Activated CD4-positive, alpha-beta T cell treated with anti-CD3 and anti-CD28 coated beads for 36 hours (primary cell): ENCODE results near the gene CCDC27. TPM values are rescaled to one million over a fixed set of nuclear protein-coding genes. Genes with fewer than 3 reads are reported as not detected.
"Not testable (repeated sequence)": the region's sequence is repeated elsewhere in the genome, so short reads cannot be mapped to it uniquely, and the experiment has no call there.

Experiments
- ATAC-seq: fragments of 200-7000 bp; cut with Tn5 transposase; one replicate; pipeline ENCODE4 v1.10.0; 2021; ENCODE audit warnings: mild to moderate bottlenecking, moderate library complexity
- CTCF ChIA-PET: fragments of 350-600 bp; sonication (Branson Sonifier 250); formaldehyde crosslinking; loops from one replicate; lab custom pipeline; 2021; ENCODE audit warnings: antibody characterized with exemption; lab: Charles Lee
- POLR2A ChIA-PET: fragments of 350-600 bp; sonication (Branson Sonifier 250); formaldehyde crosslinking; loops from one replicate; lab custom pipeline; 2021; ENCODE audit warnings: antibody characterized with exemption, inconsistent platforms; lab: Charles Lee
- DNase-seq: peaks from one replicate; pipeline ENCODE4 v3.0.0-alpha.2; 2020
- H3K27ac Mint-ChIP-seq: one replicate; pipeline ENCODE4 v1.8.0; 2021; ENCODE audit warnings: mixed read lengths
- H3K27me3 Mint-ChIP-seq: one replicate; pipeline ENCODE4 v1.8.0; 2021; ENCODE audit warnings: mixed read lengths
- H3K36me3 Mint-ChIP-seq: one replicate; pipeline ENCODE4 v1.8.0; 2021; ENCODE audit warnings: low read depth, mixed read lengths
- H3K4me1 Mint-ChIP-seq: one replicate; pipeline ENCODE4 v1.8.0; 2021; ENCODE audit warnings: mixed read lengths
- H3K4me3 Mint-ChIP-seq: one replicate; pipeline ENCODE4 v1.8.0; 2021; ENCODE audit warnings: mild to moderate bottlenecking, moderate library complexity, mixed read lengths
- H3K9me3 Mint-ChIP-seq: one replicate; pipeline ENCODE4 v1.8.0; 2021; ENCODE audit warnings: low read depth, mixed read lengths
- intact Hi-C, 2 experiments: fragments of 100-400 bp; cut with DNase I in 1 of 2; cut with micrococcal nuclease in 1 of 2; formaldehyde crosslinking; loops; one replicate each; pipeline versions ENCODE4 v1.14.2 to v1.15.1; 2022 to 2024; cut with DNase I, micrococcal nuclease
- total RNA-seq, 2 experiments: library from RNA; stranded (reverse); gene quantifications; one replicate each; pipeline ENCODE4 v1.2.3, GENCODE V29; 2021

CCDC27 gene
- total RNA-seq, 2 experiments from 2014 or later = not detected

- no peak for ATAC-seq
- ChIA-PET CTCF (no interaction called here), POLR2A (no interaction called here)
- Mint-ChIP-seq H3K9me3 (no peaks in the 10 kb centered on the region), H3K27me3 (peaks cover 2% of the 10 kb centered on the region), H3K4me1 (peaks cover 10% of the 10 kb centered on the region), H3K4me3 (no peak overlapping the region), H3K36me3 (no peaks in the 10 kb centered on the region), H3K27ac (no peak overlapping the region)
- no peak for DNase-seq
- intact Hi-C loops = loop anchor here in 1 of 2 experiments (10.0 kb wide), 2 partner anchors 158 to 228 kb away; no protein-coding TSS in a partner anchor
These were observed 29.4 kb upstream of the CCDC27 start for GRCh38 chr1:3722846-3723245.

- CTCF ChIA-PET = interaction anchor here (0.6 to 1.7 kb wide), 9 partner anchors 8 to 272 kb away, joined by 3 to 5 read pairs (median 3); no protein-coding TSS in a partner anchor
- H3K4me1 Mint-ChIP-seq, H3K27ac Mint-ChIP-seq, H3K9me3 Mint-ChIP-seq, H3K36me3 Mint-ChIP-seq, POLR2A ChIA-PET, H3K4me3 Mint-ChIP-seq, H3K27me3 Mint-ChIP-seq: not testable (repeated sequence)
- DNase-seq (peak; percentile 88), ATAC-seq (peak; percentile 63)
- intact Hi-C loops = loop anchor here (1.0 to 10.0 kb wide), 8 partner anchors 30 to 271 kb away; no protein-coding TSS in a partner anchor
These were observed 27.7 kb upstream of the CCDC27 start for GRCh38 chr1:3724416-3725030.

DNA sequence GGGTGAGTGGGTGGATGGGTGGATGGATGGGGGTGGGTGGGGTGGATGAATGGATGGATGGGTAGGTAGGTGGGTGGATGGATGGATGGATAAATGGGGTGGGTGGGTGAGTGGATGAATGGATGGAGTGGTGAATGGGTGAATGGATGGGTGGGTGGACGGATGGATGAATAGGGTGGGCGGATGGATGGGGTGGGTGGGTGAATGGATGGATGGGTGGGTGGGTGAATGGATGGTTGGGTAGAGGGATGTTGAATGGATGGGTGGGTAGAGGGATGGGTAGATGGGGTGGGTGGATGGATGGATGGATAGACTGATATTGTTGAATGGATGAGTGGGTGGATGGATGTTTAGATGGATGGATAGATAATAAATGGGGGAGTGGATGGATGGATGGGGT lies 26.9 kb upstream of the CCDC27 start:
- Mint-ChIP-seq H3K27ac (no peak overlapping the region), H3K27me3 (peaks cover 2% of the 10 kb centered on the region), H3K9me3 (no peaks in the 10 kb centered on the region), H3K36me3 (no peaks in the 10 kb centered on the region), H3K4me1 (peaks cover 3% of the 10 kb centered on the region), H3K4me3 (no peak overlapping the region)
- ChIA-PET CTCF (interaction anchor here (0.6 to 1.3 kb wide), 4 partner anchors 9 to 233 kb away, joined by 3 read pairs; no protein-coding TSS in a partner anchor), POLR2A (no interaction called here)
- DNase-seq = no peak
- ATAC-seq = no peak
- intact Hi-C loops = loop anchor here (2.0 to 10.0 kb wide), 3 partner anchors 31 to 231 kb away; no protein-coding TSS in a partner anchor

GRCh38 chr1:3727042-3727824 lies 25.0 kb upstream of the CCDC27 start:
- CTCF ChIA-PET = interaction anchor here (0.6 to 1.3 kb wide), 3 partner anchors 18 to 55 kb away, joined by 3 to 5 read pairs (median 3); no protein-coding TSS in a partner anchor
- peak; percentile 61 for DNase-seq
- H3K27ac Mint-ChIP-seq = no peak overlapping the region
- no peaks in the 10 kb centered on the region for H3K4me1 Mint-ChIP-seq
- POLR2A ChIA-PET = no interaction called here
- no peaks in the 10 kb centered on the region for H3K9me3 Mint-ChIP-seq
- H3K4me3 Mint-ChIP-seq = no peak overlapping the region
- ATAC-seq = peak; percentile 49
- H3K27me3 Mint-ChIP-seq = peaks cover 2% of the 10 kb centered on the region
- intact Hi-C loops = loop anchor here in 1 of 2 experiments (10.0 kb wide), 2 partner anchors 162 to 232 kb away; no protein-coding TSS in a partner anchor
- no peaks in the 10 kb centered on the region for H3K36me3 Mint-ChIP-seq

DNA sequence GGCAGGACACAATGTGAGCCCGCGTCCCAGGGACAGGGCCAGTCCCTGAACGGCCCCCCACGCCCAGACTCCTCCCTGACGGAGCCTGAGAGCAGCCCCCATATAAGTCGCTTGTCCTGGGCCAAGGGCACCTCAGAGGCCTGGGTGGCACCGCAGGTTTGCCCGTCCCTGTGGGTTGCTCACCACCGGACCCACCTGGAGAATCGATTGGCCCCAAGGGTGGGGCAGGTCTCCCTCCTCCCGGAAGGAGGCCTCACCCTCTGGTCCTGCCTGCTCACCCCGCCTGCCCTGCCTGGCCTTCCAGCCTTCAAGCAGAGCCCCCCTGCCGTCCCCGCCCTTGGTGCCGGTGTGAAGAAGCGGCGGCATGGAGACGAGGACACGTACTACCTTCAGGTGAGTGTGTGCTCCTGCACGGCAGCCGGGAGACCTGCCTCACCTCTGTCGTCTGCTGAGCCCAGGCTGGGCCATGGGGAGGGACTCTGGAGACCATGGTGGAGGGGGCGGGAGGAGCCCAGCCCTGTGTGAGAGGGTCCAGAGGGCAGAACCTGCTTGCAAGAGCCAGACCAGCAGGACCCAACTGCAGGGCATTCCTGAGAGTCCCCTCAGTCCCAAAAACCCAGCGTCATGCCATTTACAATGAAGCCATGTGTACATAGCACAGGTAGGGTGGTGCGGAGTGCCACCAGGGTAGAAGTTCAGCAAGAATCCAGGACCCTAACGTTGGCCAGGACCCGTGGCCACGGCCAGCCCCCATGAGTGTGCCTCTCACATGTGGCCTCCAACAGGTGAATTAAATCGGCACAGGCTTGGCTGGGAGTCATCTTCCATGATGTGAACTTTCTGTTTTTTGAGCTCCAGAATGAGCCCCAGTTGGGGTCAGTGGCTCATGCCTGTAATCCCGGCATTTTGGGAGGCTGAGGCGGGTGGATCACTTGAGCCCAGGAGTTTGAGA lies 24.1 kb upstream of the CCDC27 start:
- ChIA-PET POLR2A (no interaction called here), CTCF (interaction anchor here (0.6 to 1.3 kb wide), 3 partner anchors 17 to 54 kb away, joined by 3 to 5 read pairs (median 3); no protein-coding TSS in a partner anchor)
- peaks cover 2% of the 10 kb centered on the region for H3K27me3 Mint-ChIP-seq
- no peak overlapping the region for H3K4me3 Mint-ChIP-seq
- intact Hi-C loops = loop anchor here in 1 of 2 experiments (10.0 kb wide), 2 partner anchors 163 to 233 kb away; no protein-coding TSS in a partner anchor
- H3K9me3 Mint-ChIP-seq = no peaks in the 10 kb centered on the region
- no peak overlapping the region for H3K27ac Mint-ChIP-seq
- no peaks in the 10 kb centered on the region for H3K4me1 Mint-ChIP-seq
- no peak for ATAC-seq
- no peaks in the 10 kb centered on the region for H3K36me3 Mint-ChIP-seq
- no peak for DNase-seq

DNA sequence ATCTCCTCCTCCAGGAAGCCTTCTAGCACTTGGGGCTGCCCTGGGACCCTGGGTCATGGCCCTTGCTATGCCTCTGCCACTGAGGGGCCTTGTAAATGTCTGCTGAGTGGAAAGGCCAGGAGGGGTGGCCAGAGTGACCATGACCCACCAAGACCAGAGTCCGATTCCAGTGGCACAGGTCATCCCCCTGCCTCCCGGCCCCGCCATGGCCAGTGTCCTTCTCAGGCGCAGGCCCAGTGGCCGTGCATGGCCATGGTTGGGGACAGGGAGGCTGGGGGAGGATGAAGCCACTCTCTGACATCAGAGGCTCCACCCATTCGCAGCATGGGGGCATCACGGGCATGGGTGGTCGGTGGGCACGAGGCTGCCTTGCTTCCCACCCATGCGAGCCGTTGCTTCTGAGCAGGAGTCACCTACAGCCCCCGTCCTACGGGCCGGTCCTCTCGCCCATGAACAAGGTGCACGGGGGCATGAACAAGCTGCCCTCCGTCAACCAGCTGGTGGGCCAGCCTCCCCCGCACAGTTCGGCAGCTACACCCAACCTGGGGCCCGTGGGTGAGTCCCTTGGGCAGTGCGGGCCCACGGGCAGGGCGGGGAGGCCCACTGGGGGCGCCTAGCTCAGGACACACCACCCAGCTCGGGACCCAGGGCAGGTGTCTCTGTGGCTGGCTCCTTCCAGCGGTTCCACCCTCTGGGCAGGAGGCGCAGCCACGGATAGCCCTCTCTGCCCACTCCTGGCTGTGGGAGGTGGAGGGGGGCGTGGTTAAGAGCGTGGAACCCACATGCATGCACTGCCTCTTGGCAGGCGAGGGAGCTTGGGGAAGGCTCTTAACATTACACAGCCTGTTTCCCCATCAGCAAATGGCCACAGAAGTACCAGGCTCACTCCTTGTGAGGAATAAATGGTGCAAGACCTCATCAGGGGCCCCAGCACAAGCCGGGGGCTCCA lies 22.4 kb upstream of the CCDC27 start:
- no peak for DNase-seq
- no peak for ATAC-seq
- H3K27me3 Mint-ChIP-seq = peaks cover 2% of the 10 kb centered on the region
- H3K4me1 Mint-ChIP-seq = no peaks in the 10 kb centered on the region
- POLR2A ChIA-PET = no interaction called here
- no peak overlapping the region for H3K4me3 Mint-ChIP-seq
- H3K9me3 Mint-ChIP-seq = no peaks in the 10 kb centered on the region
- no peak overlapping the region for H3K27ac Mint-ChIP-seq
- CTCF ChIA-PET = interaction anchor here (0.7 kb wide), 1 partner anchor 228 kb away, joined by 3 read pairs; no protein-coding TSS in a partner anchor
- no peaks in the 10 kb centered on the region for H3K36me3 Mint-ChIP-seq
- intact Hi-C loops = loop anchor here in 1 of 2 experiments (10.0 kb wide), 2 partner anchors 165 to 235 kb away; no protein-coding TSS in a partner anchor

GRCh38 chr1:3730543-3731247 lies 21.6 kb upstream of the CCDC27 start:
- intact Hi-C loops = no loop called here
- ChIA-PET POLR2A (no interaction called here), CTCF (no interaction called here)
- Mint-ChIP-seq H3K36me3 (no peaks in the 10 kb centered on the region), H3K9me3 (no peaks in the 10 kb centered on the region), H3K4me3 (no peak overlapping the region), H3K27ac (no peak overlapping the region), H3K27me3 (peaks cover 2% of the 10 kb centered on the region), H3K4me1 (no peaks in the 10 kb centered on the region)
- DNase-seq (no peak), ATAC-seq (no peak)

- no peak for ATAC-seq
- no peaks in the 10 kb centered on the region for H3K4me1 Mint-ChIP-seq
- H3K27me3 Mint-ChIP-seq = peaks cover under 1% of the 10 kb centered on the region
- ChIA-PET CTCF (no interaction called here), POLR2A (no interaction called here)
- H3K27ac Mint-ChIP-seq = no peak overlapping the region
- no peak for DNase-seq
- H3K36me3 Mint-ChIP-seq = peaks cover 3% of the 10 kb centered on the region
- H3K4me3 Mint-ChIP-seq = no peak overlapping the region
- intact Hi-C loops = no loop called here
- no peaks in the 10 kb centered on the region for H3K9me3 Mint-ChIP-seq
These were observed 20.4 kb upstream of the CCDC27 start for GRCh38 chr1:3731583-3732433.

DNA sequence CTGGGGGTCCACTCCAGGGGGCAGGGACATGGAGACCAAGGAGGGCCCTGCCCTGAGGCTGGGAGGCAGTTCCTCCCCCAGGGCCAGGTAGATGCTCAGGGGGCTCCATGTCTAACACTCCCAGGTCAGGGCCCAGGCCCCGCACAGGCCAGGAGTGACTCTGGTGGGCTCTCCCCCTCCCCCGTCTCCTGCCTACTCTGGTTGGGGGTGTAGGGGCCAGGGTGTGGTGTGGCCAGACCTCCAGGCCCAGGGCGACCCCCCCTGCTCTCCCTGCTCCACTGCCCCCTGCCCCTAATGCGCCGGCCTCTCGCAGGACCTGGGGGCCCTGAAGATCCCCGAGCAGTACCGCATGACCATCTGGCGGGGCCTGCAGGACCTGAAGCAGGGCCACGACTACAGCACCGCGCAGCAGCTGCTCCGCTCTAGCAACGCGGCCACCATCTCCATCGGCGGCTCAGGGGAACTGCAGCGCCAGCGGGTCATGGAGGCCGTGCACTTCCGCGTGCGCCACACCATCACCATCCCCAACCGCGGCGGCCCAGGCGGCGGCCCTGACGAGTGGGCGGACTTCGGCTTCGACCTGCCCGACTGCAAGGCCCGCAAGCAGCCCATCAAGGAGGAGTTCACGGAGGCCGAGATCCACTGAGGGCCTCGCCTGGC lies 19.7 kb upstream of the CCDC27 start:
- Mint-ChIP-seq H3K27me3 (no peaks in the 10 kb centered on the region), H3K9me3 (no peaks in the 10 kb centered on the region), H3K27ac (no peak overlapping the region), H3K4me1 (no peaks in the 10 kb centered on the region), H3K4me3 (no peak overlapping the region), H3K36me3 (peaks cover 3% of the 10 kb centered on the region)
- intact Hi-C loops = no loop called here
- no peak for ATAC-seq
- POLR2A ChIA-PET = no interaction called here
- DNase-seq = peak; percentile 21
- CTCF ChIA-PET = no interaction called here
